GM12801 (cell line): ENCODE measurements around the gene MYOC.

ENCODE experiments used
- TF ChIP-seq, protein P1 (sequence below): IDR thresholded peaks from one replicate; pipeline ENCODE4 v1.5.1; 2011; ENCODE audit warnings: control low read depth; ENCODE audit not compliant: insufficient read length; ENCODE audit errors: extremely low read depth

Gene MYOC

DNA sequence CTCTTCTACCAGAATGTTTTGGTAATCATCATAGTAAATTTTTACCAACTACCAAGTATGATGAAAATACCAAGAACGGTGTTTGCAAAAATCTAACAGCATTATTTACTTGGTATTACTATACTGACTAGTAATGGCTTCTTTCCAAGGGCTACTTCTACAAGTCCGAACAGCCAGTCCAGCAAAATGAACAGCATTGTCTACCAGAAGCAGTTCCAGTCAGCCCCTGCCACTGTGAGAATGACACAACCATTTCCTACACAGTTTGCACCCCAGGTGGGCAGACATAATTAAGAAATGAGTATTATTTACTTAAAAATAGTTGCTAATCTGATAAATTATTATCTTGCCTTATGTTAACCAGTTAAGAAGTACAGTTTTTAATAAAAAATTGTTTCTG lies 64.3 kb downstream of the MYOC start:
- TF ChIP-seq, protein P1, sequence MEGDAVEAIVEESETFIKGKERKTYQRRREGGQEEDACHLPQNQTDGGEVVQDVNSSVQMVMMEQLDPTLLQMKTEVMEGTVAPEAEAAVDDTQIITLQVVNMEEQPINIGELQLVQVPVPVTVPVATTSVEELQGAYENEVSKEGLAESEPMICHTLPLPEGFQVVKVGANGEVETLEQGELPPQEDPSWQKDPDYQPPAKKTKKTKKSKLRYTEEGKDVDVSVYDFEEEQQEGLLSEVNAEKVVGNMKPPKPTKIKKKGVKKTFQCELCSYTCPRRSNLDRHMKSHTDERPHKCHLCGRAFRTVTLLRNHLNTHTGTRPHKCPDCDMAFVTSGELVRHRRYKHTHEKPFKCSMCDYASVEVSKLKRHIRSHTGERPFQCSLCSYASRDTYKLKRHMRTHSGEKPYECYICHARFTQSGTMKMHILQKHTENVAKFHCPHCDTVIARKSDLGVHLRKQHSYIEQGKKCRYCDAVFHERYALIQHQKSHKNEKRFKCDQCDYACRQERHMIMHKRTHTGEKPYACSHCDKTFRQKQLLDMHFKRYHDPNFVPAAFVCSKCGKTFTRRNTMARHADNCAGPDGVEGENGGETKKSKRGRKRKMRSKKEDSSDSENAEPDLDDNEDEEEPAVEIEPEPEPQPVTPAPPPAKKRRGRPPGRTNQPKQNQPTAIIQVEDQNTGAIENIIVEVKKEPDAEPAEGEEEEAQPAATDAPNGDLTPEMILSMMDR: no peak

DNA sequence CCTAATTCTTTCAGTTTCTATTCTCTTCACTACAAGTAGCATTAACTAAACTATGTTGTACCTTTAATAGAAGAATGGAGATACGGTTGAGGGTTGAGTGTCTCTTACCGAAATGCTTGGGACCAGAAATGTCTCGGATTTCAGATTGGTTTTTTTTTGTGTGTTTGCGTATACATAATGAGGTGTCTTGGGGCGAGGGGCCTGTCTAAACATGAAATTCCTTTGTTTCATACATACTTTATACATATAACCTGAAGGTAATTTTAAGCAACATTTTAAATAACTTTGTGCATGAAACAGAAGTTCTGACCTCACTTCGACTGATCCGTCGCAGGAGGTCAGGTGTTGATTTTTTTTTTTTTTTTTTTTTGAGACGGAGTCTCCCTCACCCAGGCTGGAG lies 66.8 kb downstream of the MYOC start:
- TF ChIP-seq, protein P1: no peak
